ENCODE data around the gene LIN28A. TPM values are rescaled to one million over a fixed set of nuclear protein-coding genes. Genes with fewer than 3 reads are reported as not detected.

The LIN28A gene
- polyA plus RNA-seq, 1 donor from 2014 or later: 1.0 TPM

DNA sequence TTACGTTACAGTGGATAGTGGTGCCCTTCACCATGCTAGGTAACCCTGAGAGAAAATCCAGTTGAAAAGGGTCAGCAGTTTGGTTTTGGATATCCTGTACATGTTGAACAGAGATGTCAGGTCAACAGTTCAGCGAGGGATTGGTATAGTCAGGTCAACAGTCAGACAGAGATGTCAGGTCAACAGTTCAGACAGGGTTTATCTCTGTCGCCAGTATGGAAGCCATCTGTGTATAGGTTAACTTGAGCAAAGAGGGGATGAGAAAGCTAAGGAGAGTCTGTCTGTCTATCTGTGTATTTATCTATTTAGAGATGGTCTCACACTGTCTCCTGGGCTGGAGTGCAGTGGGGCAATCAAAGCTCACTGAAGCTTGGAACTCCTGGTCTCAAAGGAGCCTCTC, 39.3 kb downstream of the LIN28A start:
- Histone ChIP-seq H2AFZ (ENCODE audit: low read depth, low read length) (no peak overlapping the region), H3F3A (ENCODE audit: insufficient read depth, low read length, poor library complexity, severe bottlenecking) (no peaks in the 10 kb centered on the region), H3K9me2 (ENCODE audit: insufficient read depth, low read length) (no peaks in the 10 kb centered on the region), H3K4me3 (ENCODE audit: low read length) (no peak overlapping the region), H3K27ac (ENCODE audit: low read length) (no peak overlapping the region), H3K36me3 (ENCODE audit: insufficient read depth, low read length) (no peaks in the 10 kb centered on the region), H3K27me3 (ENCODE audit: insufficient read depth, low read depth, low read length) (no peaks in the 10 kb centered on the region), H3K9me3 (ENCODE audit: low read length) (no peaks in the 10 kb centered on the region), H3K79me2 (replicated peaks; ENCODE audit: insufficient read depth, low read length) (no peaks in the 10 kb centered on the region), H3K9ac (ENCODE audit: low read length) (no peak overlapping the region), H3K4me2 (ENCODE audit: low read length) (no peak overlapping the region), H4K20me1 (ENCODE audit: insufficient read depth) (no peaks in the 10 kb centered on the region)
- TF ChIP-seq, protein P1, sequence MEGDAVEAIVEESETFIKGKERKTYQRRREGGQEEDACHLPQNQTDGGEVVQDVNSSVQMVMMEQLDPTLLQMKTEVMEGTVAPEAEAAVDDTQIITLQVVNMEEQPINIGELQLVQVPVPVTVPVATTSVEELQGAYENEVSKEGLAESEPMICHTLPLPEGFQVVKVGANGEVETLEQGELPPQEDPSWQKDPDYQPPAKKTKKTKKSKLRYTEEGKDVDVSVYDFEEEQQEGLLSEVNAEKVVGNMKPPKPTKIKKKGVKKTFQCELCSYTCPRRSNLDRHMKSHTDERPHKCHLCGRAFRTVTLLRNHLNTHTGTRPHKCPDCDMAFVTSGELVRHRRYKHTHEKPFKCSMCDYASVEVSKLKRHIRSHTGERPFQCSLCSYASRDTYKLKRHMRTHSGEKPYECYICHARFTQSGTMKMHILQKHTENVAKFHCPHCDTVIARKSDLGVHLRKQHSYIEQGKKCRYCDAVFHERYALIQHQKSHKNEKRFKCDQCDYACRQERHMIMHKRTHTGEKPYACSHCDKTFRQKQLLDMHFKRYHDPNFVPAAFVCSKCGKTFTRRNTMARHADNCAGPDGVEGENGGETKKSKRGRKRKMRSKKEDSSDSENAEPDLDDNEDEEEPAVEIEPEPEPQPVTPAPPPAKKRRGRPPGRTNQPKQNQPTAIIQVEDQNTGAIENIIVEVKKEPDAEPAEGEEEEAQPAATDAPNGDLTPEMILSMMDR (IDR thresholded peaks at IDR 0.05; ENCODE audit: poor library complexity, severe bottlenecking): no peak
- no peak for TF ChIP-seq RAD21 (conservative IDR thresholded peaks at IDR 0.05)
- TF ChIP-seq TAF1 (IDR thresholded peaks at IDR 0.05; ENCODE audit: low read depth): no peak
- no peak for TF ChIP-seq EZH2 (IDR thresholded peaks at IDR 0.05; ENCODE audit: borderline replicate concordance, insufficient read depth, low read length, poor library complexity, severe bottlenecking)
- no peak for TF ChIP-seq MXI1 (conservative IDR thresholded peaks at IDR 0.05; ENCODE audit: poor library complexity, severe bottlenecking)
- TF ChIP-seq POLR2AphosphoS5 (IDR thresholded peaks at IDR 0.05): no peak

DNA sequence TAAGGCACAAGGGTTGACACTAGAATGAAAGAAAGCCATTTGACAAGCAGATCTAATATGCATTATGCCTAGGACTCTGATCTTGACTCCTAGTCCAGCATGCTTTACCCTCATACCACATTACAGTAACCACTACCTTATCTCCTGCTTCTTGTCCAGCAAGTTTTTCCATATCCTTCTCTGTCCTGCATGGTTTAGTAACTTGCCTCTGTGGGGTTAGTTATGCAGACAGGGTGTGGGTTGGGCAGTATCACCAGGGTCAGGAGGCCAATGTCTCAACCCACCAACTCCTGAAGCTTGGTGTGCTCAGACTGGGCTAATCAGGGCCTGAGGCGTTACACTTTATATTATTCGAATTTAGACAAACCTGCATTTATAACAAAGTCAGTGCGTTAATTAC, 40.3 kb downstream of the LIN28A start:
- H3K36me3 ChIP-seq (ENCODE audit: insufficient read depth, low read length): no peaks in the 10 kb centered on the region

More for the DNA sequence above, 40.3 kb downstream of the LIN28A start:
- Histone ChIP-seq H3K27ac (ENCODE audit: low read length) (no peak overlapping the region), H3K4me3 (ENCODE audit: low read length) (no peak overlapping the region), H3K9me3 (ENCODE audit: low read length) (no peaks in the 10 kb centered on the region), H4K20me1 (ENCODE audit: insufficient read depth) (no peaks in the 10 kb centered on the region), H3K4me2 (ENCODE audit: low read length) (no peak overlapping the region), H3F3A (ENCODE audit: insufficient read depth, low read length, poor library complexity, severe bottlenecking) (no peaks in the 10 kb centered on the region), H2AFZ (ENCODE audit: low read depth, low read length) (no peak overlapping the region), H3K27me3 (ENCODE audit: insufficient read depth, low read depth, low read length) (no peaks in the 10 kb centered on the region), H3K9me2 (ENCODE audit: insufficient read depth, low read length) (no peaks in the 10 kb centered on the region), H3K79me2 (replicated peaks; ENCODE audit: insufficient read depth, low read length) (no peaks in the 10 kb centered on the region), H3K9ac (ENCODE audit: low read length) (no peak overlapping the region)
- TF ChIP-seq, protein P2, sequence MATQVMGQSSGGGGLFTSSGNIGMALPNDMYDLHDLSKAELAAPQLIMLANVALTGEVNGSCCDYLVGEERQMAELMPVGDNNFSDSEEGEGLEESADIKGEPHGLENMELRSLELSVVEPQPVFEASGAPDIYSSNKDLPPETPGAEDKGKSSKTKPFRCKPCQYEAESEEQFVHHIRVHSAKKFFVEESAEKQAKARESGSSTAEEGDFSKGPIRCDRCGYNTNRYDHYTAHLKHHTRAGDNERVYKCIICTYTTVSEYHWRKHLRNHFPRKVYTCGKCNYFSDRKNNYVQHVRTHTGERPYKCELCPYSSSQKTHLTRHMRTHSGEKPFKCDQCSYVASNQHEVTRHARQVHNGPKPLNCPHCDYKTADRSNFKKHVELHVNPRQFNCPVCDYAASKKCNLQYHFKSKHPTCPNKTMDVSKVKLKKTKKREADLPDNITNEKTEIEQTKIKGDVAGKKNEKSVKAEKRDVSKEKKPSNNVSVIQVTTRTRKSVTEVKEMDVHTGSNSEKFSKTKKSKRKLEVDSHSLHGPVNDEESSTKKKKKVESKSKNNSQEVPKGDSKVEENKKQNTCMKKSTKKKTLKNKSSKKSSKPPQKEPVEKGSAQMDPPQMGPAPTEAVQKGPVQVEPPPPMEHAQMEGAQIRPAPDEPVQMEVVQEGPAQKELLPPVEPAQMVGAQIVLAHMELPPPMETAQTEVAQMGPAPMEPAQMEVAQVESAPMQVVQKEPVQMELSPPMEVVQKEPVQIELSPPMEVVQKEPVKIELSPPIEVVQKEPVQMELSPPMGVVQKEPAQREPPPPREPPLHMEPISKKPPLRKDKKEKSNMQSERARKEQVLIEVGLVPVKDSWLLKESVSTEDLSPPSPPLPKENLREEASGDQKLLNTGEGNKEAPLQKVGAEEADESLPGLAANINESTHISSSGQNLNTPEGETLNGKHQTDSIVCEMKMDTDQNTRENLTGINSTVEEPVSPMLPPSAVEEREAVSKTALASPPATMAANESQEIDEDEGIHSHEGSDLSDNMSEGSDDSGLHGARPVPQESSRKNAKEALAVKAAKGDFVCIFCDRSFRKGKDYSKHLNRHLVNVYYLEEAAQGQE (IDR thresholded peaks at IDR 0.05; ENCODE audit: borderline replicate concordance): no peak
